ENCODE data around the gene TNPO3.
"Not testable (repeated sequence)": the region's sequence is repeated elsewhere in the genome, so short reads cannot be mapped to it uniquely, and the experiment has no call there.

- not testable (repeated sequence) for TF ChIP-seq POLR2A, CTCF, EP300 (IDR thresholded peaks at IDR 0.05)
Observed at GRCh38 chr7:129038468-129038867, 16.4 kb downstream of the TNPO3 start.

Measured in gastroesophageal sphincter (tissue), 3 donors.